Gastroesophageal sphincter (tissue), 4 donors: ENCODE data around the gene LYSMD3. TPM values are rescaled to one million over a fixed set of nuclear protein-coding genes. Genes with fewer than 3 reads are reported as not detected.

Experiments
- ATAC-seq: fragments of 150-250 bp; one replicate; pipeline ENCODE4 v1.9.1; 2016; ENCODE audit warnings: mild to moderate bottlenecking, moderate library complexity
- H3K27ac ChIP-seq, 4 donors: fragments of 200-600 bp; sonication (generic) in 3 of 4; 1 replicate in 3 of 4; 2 replicates in 1 of 4; pipeline ENCODE4 v1.5.1; 2016 to 2019
- H3K27me3 ChIP-seq: fragments of 200-600 bp; sonication (generic); one replicate; pipeline ENCODE4 v1.5.1; 2019
- H3K36me3 ChIP-seq, 2 donors: fragments of 200-600 bp; sonication (generic); one replicate each; pipeline ENCODE4 v1.5.1; 2019; ENCODE audit warnings: control low read depth in 1 of 2
- H3K4me1 ChIP-seq, 3 donors: fragments of 200-600 bp; sonication (generic); 1 replicate in 2 of 3; 2 replicates in 1 of 3; pipeline ENCODE4 v1.5.1; 2016 to 2019; ENCODE audit warnings: control low read depth in 2 of 3
- H3K4me3 ChIP-seq, 2 donors: fragments of 200-600 bp; sonication (generic); one replicate each; pipeline ENCODE4 v1.5.1; 2019; ENCODE audit warnings: mild to moderate bottlenecking in 1 of 2, moderate library complexity in 1 of 2
- H3K9me3 ChIP-seq, 3 donors: fragments of 200-600 bp; sonication (generic); one replicate each; pipeline ENCODE4 v1.5.1; 2017 to 2019; ENCODE audit warnings: control low read depth in 2 of 3
- CTCF ChIP-seq, 4 experiments: fragments of 200-600 bp in 2 of 4; fragments of 450-650 bp in 2 of 4; sonication (generic) in 1 of 4; IDR thresholded peaks; one replicate each; pipeline ENCODE4 v1.5.1; 2017 to 2019; ENCODE audit warnings: antibody characterized with exemption in 4 of 4, mild to moderate bottlenecking in 2 of 4, moderate library complexity in 2 of 4
- EP300 ChIP-seq: sonication (generic); formaldehyde crosslinking; IDR thresholded peaks from one replicate; pipeline ENCODE4 v1.6.1; 2017; ENCODE audit warnings: antibody characterized with exemption, mild to moderate bottlenecking
- POLR2A ChIP-seq, 2 donors: fragments of 450-650 bp; IDR thresholded peaks; one replicate each; pipeline ENCODE4 v1.6.1; 2017; ENCODE audit warnings: antibody characterized with exemption in 2 of 2, mild to moderate bottlenecking in 2 of 2, moderate library complexity in 1 of 2
- POLR2AphosphoS5 ChIP-seq: sonication (generic); formaldehyde crosslinking; IDR thresholded peaks from one replicate; pipeline ENCODE4 v1.6.1; 2017; ENCODE audit warnings: antibody characterized with exemption
- WGBS, 2 donors: methylation state at CpG; one replicate each; pipeline ENCODE4 v1.1.5; 2018; ENCODE audit warnings: low coverage in 1 of 2; 5-methylcytosine and 5-hydroxymethylcytosine counted together
- total RNA-seq, 4 donors: library from RNA; depleted of rRNA; stranded (reverse); fragments of >200 nt; gene quantifications; one replicate each; pipeline ENCODE4 v1.1.0, GENCODE V29; 2016

Gene LYSMD3
- total RNA-seq, 4 donors from 2014 or later = 14.2 to 27.6 (median 22.0) TPM

DNA sequence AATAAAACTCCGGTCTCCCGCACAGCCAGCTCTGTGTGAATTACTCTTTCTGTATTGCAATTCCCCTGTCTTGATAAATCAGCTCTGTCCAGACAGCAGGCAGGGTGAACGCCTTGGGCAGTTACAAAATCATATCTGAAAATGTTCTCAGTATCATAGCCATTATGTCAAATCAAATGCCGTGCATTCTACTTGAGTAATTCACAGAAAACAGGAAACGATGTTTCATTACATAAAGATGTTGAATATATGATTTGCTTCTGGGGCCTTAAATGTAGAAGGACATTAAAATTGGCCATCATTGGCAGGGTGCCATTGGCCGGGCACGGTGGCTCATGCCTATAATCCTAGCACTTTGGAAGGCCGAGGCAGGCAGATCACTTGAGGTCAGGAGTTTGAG is 46.2 kb downstream of the LYSMD3 start:
- WGBS, 2 donors = 91 to 98% methylated on average over 5 to 8 of the region's 8 CpGs

GRCh38 chr5:90480699-90481098 is 48.7 kb downstream of the LYSMD3 start:
- Histone ChIP-seq H3K27me3 (no peaks in the 10 kb centered on the region), H3K36me3 (no peaks in the 10 kb centered on the region), H3K4me3 (no peak overlapping the region), H3K4me1 (peaks cover 0 to 2% (median 0%) of the 10 kb centered on the region in 3 donors), H3K27ac (no peak overlapping the region), H3K9me3 (no peaks in the 10 kb centered on the region)
- 86 to 90% methylated on average over 1 of the region's 1 CpG for WGBS, 2 donors
- TF ChIP-seq POLR2AphosphoS5 (no peak), POLR2A (IDR thresholded peaks at IDR 0.05) (no peak), EP300 (no peak), CTCF (IDR thresholded peaks at IDR 0.05) (no peak)
- ATAC-seq = no peak

More for the DNA sequence above, 46.2 kb downstream of the LYSMD3 start:
- Histone ChIP-seq H3K4me1 (no peaks in the 10 kb centered on the region), H3K36me3 (no peaks in the 10 kb centered on the region), H3K27ac (no peak overlapping the region), H3K4me3 (no peak overlapping the region), H3K9me3 (no peaks in the 10 kb centered on the region), H3K27me3 (no peaks in the 10 kb centered on the region)
- no peak for ATAC-seq
- TF ChIP-seq EP300 (no peak), POLR2AphosphoS5 (no peak), POLR2A (IDR thresholded peaks at IDR 0.05) (no peak), CTCF (IDR thresholded peaks at IDR 0.05) (no peak)

DNA sequence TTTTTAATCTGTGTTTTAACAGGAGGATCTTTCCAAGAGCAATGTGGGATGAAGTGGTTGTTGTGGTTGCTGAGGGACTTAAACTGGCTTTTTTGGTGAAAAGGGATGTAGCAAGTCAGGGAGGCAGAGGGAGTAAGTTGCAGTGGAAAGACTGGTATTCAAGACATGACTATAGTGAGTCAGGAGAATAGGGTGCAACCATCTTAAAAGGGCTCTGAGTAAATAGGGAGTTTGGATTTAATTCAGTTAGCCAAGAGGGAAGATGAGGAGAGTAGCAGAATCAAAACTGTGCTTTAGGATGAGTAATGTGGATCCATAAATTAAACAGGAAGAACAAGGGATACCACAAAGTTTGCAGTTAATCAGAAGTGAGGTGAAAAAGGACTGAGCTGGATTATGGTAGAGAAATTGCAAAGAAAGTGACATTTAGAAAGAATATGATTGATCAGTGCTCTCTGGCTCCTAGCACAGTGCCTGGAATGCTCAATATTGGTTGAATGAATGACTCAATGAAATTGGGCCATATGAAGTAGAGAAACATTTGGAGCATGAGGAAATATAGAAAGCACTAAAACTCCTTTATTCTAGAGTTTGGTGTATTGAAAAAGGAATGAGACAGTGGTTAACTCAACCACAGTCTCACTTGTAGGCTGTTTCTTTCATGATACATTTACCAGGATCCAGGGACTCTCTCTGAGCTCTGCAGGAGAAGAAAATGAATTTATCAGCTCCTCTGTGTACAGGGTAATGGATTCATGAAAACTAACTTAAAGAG is 49.6 kb downstream of the LYSMD3 start:
- no peaks in the 10 kb centered on the region for H3K27me3 ChIP-seq
- no peaks in the 10 kb centered on the region for H3K9me3 ChIP-seq
- ATAC-seq = no peak
- H3K4me3 ChIP-seq = no peak overlapping the region
- H3K27ac ChIP-seq = no peak overlapping the region
- TF ChIP-seq EP300 (no peak), POLR2AphosphoS5 (no peak), POLR2A (IDR thresholded peaks at IDR 0.05) (no peak), CTCF (IDR thresholded peaks at IDR 0.05) (no peak)
- no peaks in the 10 kb centered on the region for H3K36me3 ChIP-seq
- peaks cover 0 to 10% (median 0%) of the 10 kb centered on the region in 3 donors for H3K4me1 ChIP-seq

DNA sequence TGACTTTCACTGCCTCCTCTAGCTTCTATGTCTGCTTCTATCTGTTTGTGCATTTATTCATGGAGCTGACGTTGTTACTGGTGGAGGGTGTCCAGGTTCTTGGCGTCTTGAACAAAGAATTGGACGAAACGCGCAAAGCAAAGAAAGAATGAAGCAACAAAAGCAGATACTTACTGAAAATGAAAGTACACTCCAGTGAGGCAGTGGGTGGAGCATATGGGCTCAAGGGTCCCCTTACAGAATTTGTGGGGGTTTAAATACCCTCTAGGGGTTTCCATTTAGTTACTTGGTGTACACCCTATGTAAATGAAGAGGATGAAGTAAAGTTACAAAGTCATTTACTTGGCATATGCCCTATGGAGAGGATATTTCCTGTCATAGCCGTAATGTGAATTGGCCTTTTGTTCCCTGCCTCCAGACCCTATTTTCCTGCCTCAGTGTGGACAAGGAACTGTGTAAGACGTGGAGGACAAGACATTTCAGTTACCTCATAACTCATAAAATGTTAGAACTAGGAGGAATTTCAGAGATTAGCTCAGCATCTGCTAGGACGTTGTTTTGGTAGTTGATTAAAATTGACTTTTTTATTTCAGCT is 51.7 kb downstream of the LYSMD3 start:
- TF ChIP-seq POLR2AphosphoS5 (no peak), EP300 (no peak), POLR2A (IDR thresholded peaks at IDR 0.05) (no peak), CTCF (IDR thresholded peaks at IDR 0.05) (no peak)
- Histone ChIP-seq H3K27ac (peak overlapping the region in 1 of 4 donors; percentile 13), H3K4me3 (peak overlapping the region in 1 of 2 donors; percentile 17), H3K4me1 (peaks cover 0 to 23% (median 5%) of the 10 kb centered on the region in 3 donors), H3K36me3 (no peaks in the 10 kb centered on the region), H3K27me3 (no peaks in the 10 kb centered on the region), H3K9me3 (no peaks in the 10 kb centered on the region)
- no peak for ATAC-seq
- WGBS, 2 donors = 57 to 76% methylated on average over 3 to 8 of the region's 8 CpGs

- 29 to 41% methylated on average over 2 of the region's 2 CpGs for WGBS, 2 donors
- no peak for ATAC-seq
- Histone ChIP-seq H3K4me1 (peaks cover 0 to 29% (median 6%) of the 10 kb centered on the region in 3 donors), H3K27ac (peak overlapping the region in 1 of 4 donors; percentile 16), H3K36me3 (no peaks in the 10 kb centered on the region), H3K9me3 (no peaks in the 10 kb centered on the region), H3K4me3 (peak overlapping the region in 1 of 2 donors; percentile 17), H3K27me3 (no peaks in the 10 kb centered on the region)
- TF ChIP-seq CTCF (IDR thresholded peaks at IDR 0.05) (no peak), EP300 (no peak), POLR2AphosphoS5 (no peak), POLR2A (IDR thresholded peaks at IDR 0.05) (no peak)
These were observed 52.3 kb downstream of the LYSMD3 start for GRCh38 chr5:90477073-90477472.
